ENCODE measurements around the gene SERPINA1.
"Not testable (repeated sequence)": the region's sequence is repeated elsewhere in the genome, so short reads cannot be mapped to it uniquely, and the experiment has no call there.

DNA sequence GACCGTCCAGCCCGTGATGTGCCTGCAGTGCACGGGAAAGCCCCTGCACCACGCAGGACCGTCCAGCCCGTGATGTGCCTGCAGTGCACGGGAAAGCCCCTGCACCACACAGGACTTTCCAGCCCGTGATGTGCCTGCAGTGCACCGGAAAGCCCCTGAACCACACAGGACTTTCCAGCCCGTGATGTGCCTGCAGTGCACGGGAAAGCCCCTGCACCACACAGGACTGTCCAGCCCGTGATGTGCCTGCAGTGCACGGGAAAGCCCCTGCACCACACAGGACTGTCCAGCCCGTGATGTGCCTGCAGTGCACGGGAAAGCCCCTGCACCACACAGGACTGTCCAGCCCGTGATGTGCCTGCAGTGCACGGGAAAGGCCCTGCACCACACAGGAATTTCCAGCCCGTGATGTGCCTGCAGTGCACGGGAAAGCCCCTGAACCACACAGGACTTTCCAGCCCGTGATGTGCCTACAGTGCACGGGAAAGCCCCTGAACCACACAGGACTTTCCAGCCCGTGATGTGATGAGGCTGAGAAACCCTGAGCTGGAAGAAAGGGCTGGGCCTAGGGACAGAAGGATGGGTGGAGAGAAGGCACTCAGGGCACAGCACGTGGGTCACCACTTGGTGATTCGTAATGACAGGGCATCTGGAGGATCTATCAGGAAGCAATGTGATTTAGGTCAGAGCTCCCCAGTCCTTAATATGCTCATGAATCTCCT, 42.2 kb downstream of the SERPINA1 start:
- TF ChIP-seq, protein P1, sequence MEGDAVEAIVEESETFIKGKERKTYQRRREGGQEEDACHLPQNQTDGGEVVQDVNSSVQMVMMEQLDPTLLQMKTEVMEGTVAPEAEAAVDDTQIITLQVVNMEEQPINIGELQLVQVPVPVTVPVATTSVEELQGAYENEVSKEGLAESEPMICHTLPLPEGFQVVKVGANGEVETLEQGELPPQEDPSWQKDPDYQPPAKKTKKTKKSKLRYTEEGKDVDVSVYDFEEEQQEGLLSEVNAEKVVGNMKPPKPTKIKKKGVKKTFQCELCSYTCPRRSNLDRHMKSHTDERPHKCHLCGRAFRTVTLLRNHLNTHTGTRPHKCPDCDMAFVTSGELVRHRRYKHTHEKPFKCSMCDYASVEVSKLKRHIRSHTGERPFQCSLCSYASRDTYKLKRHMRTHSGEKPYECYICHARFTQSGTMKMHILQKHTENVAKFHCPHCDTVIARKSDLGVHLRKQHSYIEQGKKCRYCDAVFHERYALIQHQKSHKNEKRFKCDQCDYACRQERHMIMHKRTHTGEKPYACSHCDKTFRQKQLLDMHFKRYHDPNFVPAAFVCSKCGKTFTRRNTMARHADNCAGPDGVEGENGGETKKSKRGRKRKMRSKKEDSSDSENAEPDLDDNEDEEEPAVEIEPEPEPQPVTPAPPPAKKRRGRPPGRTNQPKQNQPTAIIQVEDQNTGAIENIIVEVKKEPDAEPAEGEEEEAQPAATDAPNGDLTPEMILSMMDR (conservative IDR thresholded peaks at IDR 0.05; ENCODE audit: low read depth, low read length), result not testable (repeated sequence)
- not testable (repeated sequence) for TF ChIP-seq EZH2 (IDR thresholded peaks at IDR 0.05; ENCODE audit: low read length, unreplicated experiment); EZH2phosphoT487 (IDR thresholded peaks at IDR 0.05; ENCODE audit: borderline replicate concordance, low read length)
